Non-pigmented ciliary epithelial cell (primary cell): ENCODE measurements around the gene SCYGR4.
"Not testable (repeated sequence)": the region's sequence is repeated elsewhere in the genome, so short reads cannot be mapped to it uniquely, and the experiment has no call there.

Experiments
- DNase-seq: peaks from one replicate; pipeline ENCODE4 v3.0.0-alpha.2; 2010; ENCODE audit warnings: low read depth

SCYGR4 gene

DNA sequence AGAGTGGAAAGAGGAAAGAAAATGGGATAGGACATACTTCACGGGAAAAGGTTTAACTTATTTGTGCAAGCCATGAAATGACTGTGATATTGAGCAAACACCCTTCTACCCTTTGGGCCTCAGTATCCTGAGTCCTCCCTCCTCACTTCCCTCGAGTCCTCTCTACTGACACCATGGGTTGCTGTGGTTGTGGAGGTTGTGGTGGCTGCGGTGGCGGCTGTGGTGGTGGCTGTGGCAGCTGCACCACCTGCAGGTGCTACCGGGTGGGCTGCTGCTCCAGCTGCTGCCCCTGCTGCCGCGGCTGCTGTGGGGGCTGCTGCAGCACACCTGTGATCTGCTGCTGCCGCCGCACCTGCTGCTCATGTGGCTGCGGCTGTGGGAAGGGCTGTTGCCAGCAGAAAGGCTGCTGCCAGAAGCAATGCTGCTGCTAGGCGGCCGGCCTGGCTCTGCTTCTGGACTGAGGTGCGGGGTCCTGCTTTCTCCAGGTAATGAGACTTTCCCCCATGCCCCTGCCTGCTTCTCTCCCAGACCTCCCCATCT, 49.4 kb downstream of the SCYGR4 start, which contains the start of gene SCYGR5:
Gene SCYGR5 (plus strand): TSS at position 174 of the 540 bp plus-strand sequence. CDS start 0 bp downstream, at position 174.
- not testable (repeated sequence) for DNase-seq
